ENCODE data around the gene TRPV5.

The TRPV5 gene

GRCh38 chr7:142859829-142860228, 73.7 kb downstream of the TRPV5 start:
- DNase-seq (ENCODE audit: low read depth): no peak
- TF ChIP-seq MAX (IDR thresholded peaks at IDR 0.05; ENCODE audit: low read depth, low read length): no peak
- no peak for TF ChIP-seq POLR2A (IDR thresholded peaks at IDR 0.05; ENCODE audit: extremely low read depth, insufficient read length)
- no peak for TF ChIP-seq CTCF (IDR thresholded peaks at IDR 0.05; ENCODE audit: low read depth, low read length)
- no peak for TF ChIP-seq MYC (IDR thresholded peaks at IDR 0.05; ENCODE audit: low read depth, low read length)
- H3K4me3 ChIP-seq (ENCODE audit: low read depth, low read length): no peak overlapping the region

- no peak for DNase-seq (ENCODE audit: low read depth)
- TF ChIP-seq MAX (IDR thresholded peaks at IDR 0.05; ENCODE audit: low read depth, low read length) (no peak), MYC (IDR thresholded peaks at IDR 0.05; ENCODE audit: low read depth, low read length) (no peak), CTCF (IDR thresholded peaks at IDR 0.05; ENCODE audit: low read depth, low read length) (no peak), POLR2A (IDR thresholded peaks at IDR 0.05; ENCODE audit: extremely low read depth, insufficient read length) (no peak)
- H3K4me3 ChIP-seq (ENCODE audit: low read depth, low read length): no peak overlapping the region
Measured at GRCh38 chr7:142859411-142859810, 74.1 kb downstream of the TRPV5 start.

Data from NB4 (cell line).